IMR-90 (cell line): ENCODE data around the gene TMEM100. TPM values are rescaled to one million over a fixed set of nuclear protein-coding genes. Genes with fewer than 3 reads are reported as not detected.

Experiments
- ATAC-seq: fragments of 200-7000 bp; cut with Tn5 transposase; 2 replicates; pipeline ENCODE4 v1.9.1; 2020; ENCODE audit warnings: low read depth, mild to moderate bottlenecking, moderate library complexity
- BruUV-seq: library from RNA; stranded (reverse); fragments of 400-500 nt; replicated peaks from 2 replicates; lab custom pipeline; 2021; lab: Mats Ljungman, UMichigan
- CTCF ChIA-PET: fragments of 300-600 bp; formaldehyde crosslinking; extraction: SDS; loops from one replicate; lab custom pipeline; 2021; ENCODE audit warnings: antibody characterized with exemption; lab: Yijun Ruan, JAX
- POLR2A ChIA-PET: fragments of 300-600 bp; sonication (Branson Sonifier 250); formaldehyde crosslinking; loops from one replicate; lab custom pipeline; 2022; ENCODE audit warnings: antibody characterized with exemption; ENCODE audit not compliant: unreplicated experiment; lab: Charles Lee
- DNase-seq: peaks from one replicate; pipeline ENCODE4 v3.0.0; 2013
- H2AFZ ChIP-seq: replicated peaks from 2 replicates; pipeline ENCODE3; 2013; ENCODE audit warnings: low read length, mild to moderate bottlenecking; ENCODE audit not compliant: poor library complexity
- H2AK5ac ChIP-seq: 2 replicates; pipeline ENCODE4 v1.6.1; 2013; ENCODE audit warnings: low read depth, low read length, inconsistent platforms
- H2AK9ac ChIP-seq: replicated peaks from 2 replicates; pipeline ENCODE3; 2013; ENCODE audit warnings: mild to moderate bottlenecking, low read depth, low read length, moderate library complexity; ENCODE audit not compliant: poor library complexity
- H2BK120ac ChIP-seq: 2 replicates; pipeline ENCODE4 v1.6.1; 2013; ENCODE audit warnings: low read depth, low read length, inconsistent platforms
- H2BK15ac ChIP-seq: 3 replicates; pipeline ENCODE4 v1.6.1; 2013; ENCODE audit warnings: low read depth, low read length, inconsistent platforms
- H2BK20ac ChIP-seq: 2 replicates; pipeline ENCODE4 v1.6.1; 2013; ENCODE audit warnings: low read depth, mild to moderate bottlenecking, inconsistent platforms, low read length, moderate library complexity
- H2BK5ac ChIP-seq: 2 replicates; pipeline ENCODE4 v1.6.1; 2013; ENCODE audit warnings: mild to moderate bottlenecking, low read depth, low read length, inconsistent platforms; ENCODE audit not compliant: poor library complexity, severe bottlenecking
- H3K14ac ChIP-seq: replicated peaks from 2 replicates; pipeline ENCODE4 v1.6.1; 2013; ENCODE audit warnings: low read depth, low read length, inconsistent platforms
- H3K18ac ChIP-seq: 2 replicates; pipeline ENCODE4 v1.6.1; 2013; ENCODE audit warnings: low read depth, low read length, control low read depth
- H3K23ac ChIP-seq: 2 replicates; pipeline ENCODE4 v1.6.1; 2013; ENCODE audit warnings: low read depth, low read length, inconsistent platforms
- H3K27ac ChIP-seq: 2 replicates; pipeline ENCODE4 v1.5.1; 2013; ENCODE audit warnings: mild to moderate bottlenecking, control low read depth, low read length; ENCODE audit not compliant: insufficient read depth
- H3K27me3 ChIP-seq: 2 replicates; pipeline ENCODE4 v1.6.1; 2013; ENCODE audit warnings: low read length; ENCODE audit not compliant: control insufficient read depth, insufficient read depth
- H3K36me3 ChIP-seq: 2 replicates; pipeline ENCODE4 v1.6.1; 2013; ENCODE audit warnings: low read length, mixed read lengths; ENCODE audit not compliant: control insufficient read depth, insufficient read depth
- H3K4ac ChIP-seq: 2 replicates; pipeline ENCODE4 v1.6.1; 2013; ENCODE audit warnings: low read depth, low read length, inconsistent platforms
- H3K4me1 ChIP-seq: 2 replicates; pipeline ENCODE4 v1.6.1; 2013; ENCODE audit warnings: low read length, mixed read lengths; ENCODE audit not compliant: control insufficient read depth, insufficient read depth
- H3K4me2 ChIP-seq: 2 replicates; pipeline ENCODE4 v1.6.1; 2013; ENCODE audit warnings: low read depth, mild to moderate bottlenecking, control low read depth, low read length, moderate library complexity
- H3K4me3 ChIP-seq: 2 replicates; pipeline ENCODE4 v1.5.1; 2013; ENCODE audit warnings: low read depth, mild to moderate bottlenecking, control low read depth, low read length, moderate library complexity; ENCODE audit not compliant: insufficient read depth
- H3K56ac ChIP-seq: 2 replicates; pipeline ENCODE4 v1.6.1; 2013; ENCODE audit warnings: low read length, inconsistent platforms; ENCODE audit not compliant: insufficient read depth; ENCODE audit errors: extremely low read depth
- H3K79me1 ChIP-seq, 2 experiments: 2 replicates each; pipeline ENCODE4 v1.6.1; 2013; ENCODE audit warnings: low read length in 2 of 2, inconsistent platforms in 1 of 2, low read depth in 1 of 2
- H3K9ac ChIP-seq: 2 replicates; pipeline ENCODE4 v1.6.1; 2013; ENCODE audit warnings: low read depth, low read length, control low read depth
- H3K9me1 ChIP-seq: 2 replicates; pipeline ENCODE4 v1.6.1; 2013; ENCODE audit warnings: low read length, inconsistent platforms; ENCODE audit not compliant: insufficient read depth
- H3K9me3 ChIP-seq: 2 replicates; pipeline ENCODE4 v1.6.1; 2013; ENCODE audit warnings: low read length; ENCODE audit not compliant: control insufficient read depth, insufficient read depth
- H4K20me1 ChIP-seq: 2 replicates; pipeline ENCODE4 v1.6.1; 2013; ENCODE audit warnings: low read length, inconsistent platforms; ENCODE audit not compliant: insufficient read depth
- H4K5ac ChIP-seq: 2 replicates; pipeline ENCODE4 v1.6.1; 2013; ENCODE audit warnings: mild to moderate bottlenecking, low read depth, low read length, control low read depth
- H4K8ac ChIP-seq, 2 experiments: 2 replicates each; pipeline ENCODE4 v1.6.1; 2013; ENCODE audit warnings: low read depth in 2 of 2, low read length in 2 of 2, control low read depth in 1 of 2, inconsistent platforms in 1 of 2
- H4K91ac ChIP-seq: 2 replicates; pipeline ENCODE4 v1.6.1; 2013; ENCODE audit warnings: low read depth, low read length, inconsistent platforms; ENCODE audit not compliant: insufficient read depth
- CEBPB ChIP-seq: IDR thresholded peaks from 2 replicates; pipeline ENCODE4 v1.6.1; 2012; ENCODE audit warnings: low read depth, low read length, improper control_type of control experiment
- CHD1 ChIP-seq: IDR thresholded peaks from 2 replicates; pipeline ENCODE4 v1.6.1; 2012; ENCODE audit warnings: low read depth, low read length, improper control_type of control experiment
- FOS ChIP-seq: fragments of 150-350 bp; IDR thresholded peaks from 2 replicates; pipeline ENCODE4 v1.6.1; 2016; ENCODE audit warnings: low read depth, low read length
- NFE2L2 ChIP-seq: fragments of 150-350 bp; IDR thresholded peaks from 2 replicates; pipeline ENCODE4 v1.6.1; 2016; ENCODE audit warnings: low read depth, mild to moderate bottlenecking, low read length
- RAD21 ChIP-seq: IDR thresholded peaks from 2 replicates; pipeline ENCODE4 v1.6.1; 2012; ENCODE audit warnings: low read length, improper control_type of control experiment
- RCOR1 ChIP-seq: IDR thresholded peaks from 2 replicates; pipeline ENCODE4 v1.6.1; 2012; ENCODE audit warnings: mild to moderate bottlenecking, low read length, improper control_type of control experiment; ENCODE audit not compliant: insufficient replicate concordance
- RFX5 ChIP-seq: IDR thresholded peaks from 2 replicates; pipeline ENCODE4 v1.8.0; 2012; ENCODE audit warnings: low read depth, mild to moderate bottlenecking, low read length, moderate library complexity
- WGBS, 2 experiments: methylation state at CpG; one replicate each; pipeline versions ENCODE4 v1.1.5 to v1.1.7; 2013; ENCODE audit warnings: missing lambda C conversion rate in 2 of 2; ENCODE audit not compliant: insufficient read length in 1 of 2; ENCODE audit errors: extremely low coverage in 2 of 2; 5-methylcytosine and 5-hydroxymethylcytosine counted together
- dilution Hi-C: fragments of 300-500 bp; cut with HindIII; formaldehyde crosslinking; loops from one replicate; pipeline ENCODE4 v1.14.3; 2018; ENCODE audit warnings: low sequenced_read_pairs; ENCODE audit not compliant: unreplicated experiment
- in situ Hi-C: fragments of 300-500 bp; cut with MboI; formaldehyde crosslinking; loops from 3 replicates; pipeline ENCODE4 v1.14.3; 2019; ENCODE audit warnings: low sequenced_read_pairs, inconsistent platforms, mixed read lengths
- intact Hi-C: fragments of 100-400 bp; cut with micrococcal nuclease; formaldehyde crosslinking; loops from 2 replicates; pipeline ENCODE4 v1.10.0; 2022
- polyA plus RNA-seq, 3 experiments: library from polyadenylated mRNA; depleted of rRNA; stranded (reverse); fragments of >200 nt; gene quantifications; 2 replicates each; pipeline ENCODE4 v1.2.3, GENCODE V29; 2012; ENCODE audit warnings: low replicate concordance in 1 of 3
- total RNA-seq: library from RNA; depleted of rRNA; stranded (reverse); fragments of >200 nt; gene quantifications from 2 replicates; pipeline ENCODE4 v1.2.3, GENCODE V29; 2012
- TF ChIP-seq, protein P1 (sequence below): fragments of 150-350 bp; IDR thresholded peaks from 2 replicates; pipeline ENCODE4 v1.6.1; 2016; ENCODE audit warnings: low read depth, mild to moderate bottlenecking, low read length, moderate library complexity, borderline replicate concordance

Gene TMEM100
- total and polyA plus RNA-seq, 2 of the 4 experiments (the other 2 are of a cell fraction) = 0.21 to 0.36 TPM

DNA sequence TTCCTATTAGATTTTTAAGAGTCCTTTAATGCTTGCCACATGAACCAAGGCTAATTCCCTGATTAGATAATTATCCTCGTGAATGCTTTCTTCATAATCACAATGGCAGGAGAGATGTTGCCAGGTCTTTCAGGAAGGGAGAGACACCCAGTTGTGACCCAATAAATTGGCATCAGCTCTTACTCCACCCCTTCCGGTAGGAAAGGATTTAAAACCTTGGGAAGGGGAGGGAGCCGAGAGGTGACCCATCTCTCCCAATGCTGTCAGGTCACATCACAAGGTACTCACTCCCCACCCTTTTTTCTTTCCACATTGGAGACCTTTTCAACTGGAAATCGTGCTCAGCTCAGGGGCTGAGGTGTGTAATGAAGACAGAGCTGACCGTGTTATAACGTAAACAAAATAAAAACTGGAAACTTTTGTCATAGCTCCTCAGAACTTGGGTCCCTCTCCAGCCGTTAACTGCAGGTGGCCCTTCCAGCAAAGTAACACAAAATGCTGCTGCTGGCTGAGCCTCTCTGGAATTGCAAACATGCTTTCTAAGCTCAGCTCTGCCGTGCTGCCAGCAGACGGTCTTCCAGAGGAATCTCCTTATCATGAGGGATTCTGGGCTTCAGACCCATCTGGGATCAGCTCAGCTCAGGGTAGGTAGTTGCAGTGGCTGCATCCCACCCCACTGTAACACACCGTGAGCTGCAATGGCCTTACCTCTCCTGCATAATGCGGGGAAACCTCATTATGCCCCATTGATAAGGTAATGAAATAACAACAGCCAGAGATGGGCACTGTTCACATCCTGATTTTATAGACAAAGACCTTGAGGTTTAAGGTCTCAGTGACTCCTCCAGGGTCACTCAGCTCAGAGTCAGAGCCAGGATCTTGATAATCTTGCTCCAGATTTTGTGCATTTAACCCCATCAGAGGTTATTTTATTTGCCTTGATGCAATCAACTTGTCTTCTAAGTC lies 15.6 kb downstream of the TMEM100 start:
- Histone ChIP-seq H2AFZ (peak overlapping the region; percentile 24), H3K4ac (no peak overlapping the region), H2BK5ac (no peak overlapping the region), H2BK15ac (no peak overlapping the region), H3K14ac (no peak overlapping the region), H3K27ac (no peak overlapping the region), H3K79me1 (no peaks in the 10 kb centered on the region), H3K27me3 (no peaks in the 10 kb centered on the region; the same call in none of the 2 replicates), H2BK120ac (no peak overlapping the region), H4K20me1 (no peaks in the 10 kb centered on the region), H2BK20ac (no peak overlapping the region), H2AK9ac (no peak overlapping the region), H3K9ac (no peak overlapping the region), H2AK5ac (no peak overlapping the region), H4K91ac (no peak overlapping the region), H4K8ac (no peak overlapping the region), H3K18ac (no peak overlapping the region), H3K4me1 (peaks cover 2% of the 10 kb centered on the region; the same call in 1 of the 2 replicates), H3K4me2 (no peak overlapping the region), H3K9me3 (no peaks in the 10 kb centered on the region), H3K4me3 (no peak overlapping the region), H3K36me3 (no peaks in the 10 kb centered on the region), H3K9me1 (no peaks in the 10 kb centered on the region), H3K23ac (no peak overlapping the region), H4K5ac (no peak overlapping the region), H3K56ac (no peak overlapping the region)
- WGBS, 2 experiments = 44% methylated on average over 5 of the region's 11 CpGs; no CpG with 5 or more reads in 1 of the 2 experiments
- dilution Hi-C loops (no loop called here), in situ Hi-C loops (no loop called here), intact Hi-C loops (no loop called here)
- ATAC-seq = peak; percentile 51
- no peak for DNase-seq
- ChIA-PET POLR2A (no interaction called here), CTCF (interaction anchor here (1.2 to 2.2 kb wide), 2 partner anchors 11 to 181 kb away, joined by 3 to 8 read pairs; no protein-coding TSS in a partner anchor)
- TF ChIP-seq RFX5 (no peak), FOS (no peak), NFE2L2 (no peak), CHD1 (no peak), CEBPB (no peak), RCOR1 (no peak), RAD21 (no peak)
- TF ChIP-seq, protein P1, sequence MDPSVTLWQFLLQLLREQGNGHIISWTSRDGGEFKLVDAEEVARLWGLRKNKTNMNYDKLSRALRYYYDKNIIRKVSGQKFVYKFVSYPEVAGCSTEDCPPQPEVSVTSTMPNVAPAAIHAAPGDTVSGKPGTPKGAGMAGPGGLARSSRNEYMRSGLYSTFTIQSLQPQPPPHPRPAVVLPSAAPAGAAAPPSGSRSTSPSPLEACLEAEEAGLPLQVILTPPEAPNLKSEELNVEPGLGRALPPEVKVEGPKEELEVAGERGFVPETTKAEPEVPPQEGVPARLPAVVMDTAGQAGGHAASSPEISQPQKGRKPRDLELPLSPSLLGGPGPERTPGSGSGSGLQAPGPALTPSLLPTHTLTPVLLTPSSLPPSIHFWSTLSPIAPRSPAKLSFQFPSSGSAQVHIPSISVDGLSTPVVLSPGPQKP = no peak
- BruUV-seq = no TSS peak
